Stimulated activated CD8-positive, alpha-beta memory T cell treated with anti-CD3 and anti-CD28 coated beads, Interleukin-4, amount 100 ng/mL, for 4 hours (primary cell): ENCODE data around the gene THSD4.
"Not testable (repeated sequence)": the region's sequence is repeated elsewhere in the genome, so short reads cannot be mapped to it uniquely, and the experiment has no call there.

ENCODE experiments used
- DNase-seq, 2 donors: peaks; one replicate each; pipeline ENCODE4 v3.0.0-alpha.2; 2020; ENCODE audit warnings: low read depth in 2 of 2, low spot score in 1 of 2

THSD4 gene

DNA sequence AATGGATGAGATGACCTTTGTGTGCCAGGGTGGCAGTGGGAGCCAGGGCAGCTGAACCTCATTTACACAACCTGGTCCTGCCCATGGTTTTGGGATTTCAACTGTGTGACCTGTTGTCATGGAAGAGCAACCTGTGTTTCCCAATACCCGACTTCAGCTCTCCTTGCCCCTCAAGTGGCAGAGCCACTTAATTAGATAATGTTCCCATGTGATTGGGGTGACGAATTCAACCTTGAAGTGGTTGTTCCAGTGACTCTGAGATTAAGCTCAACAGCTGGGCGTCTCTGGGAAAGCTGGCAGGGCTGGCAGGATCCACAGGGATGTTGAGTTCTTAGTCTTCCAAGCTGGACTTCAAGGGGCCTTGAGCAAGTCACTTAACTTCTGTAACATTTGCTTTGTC lies 71.0 kb downstream of the THSD4 start:
- DNase-seq: no peak

DNA sequence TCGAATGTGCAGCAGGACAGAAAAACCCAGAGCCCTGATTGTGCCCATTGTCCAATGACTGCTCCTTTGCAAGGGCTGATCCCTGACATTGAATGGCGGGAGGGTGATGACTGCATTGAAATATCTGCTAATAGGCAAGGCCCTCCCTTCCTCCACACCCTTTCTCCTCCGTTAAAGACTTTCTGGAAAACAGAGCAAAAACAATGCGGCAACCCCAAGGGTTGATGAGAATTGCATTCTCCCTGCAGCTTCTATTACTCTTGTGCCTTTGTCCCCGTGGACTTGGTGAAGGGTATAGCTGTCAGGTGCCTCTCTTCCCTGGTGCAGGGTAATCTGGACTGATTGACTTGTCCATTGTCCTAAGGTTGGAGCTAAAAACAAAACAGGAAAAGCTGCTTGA lies 71.8 kb downstream of the THSD4 start:
- DNase-seq: no peak

DNA sequence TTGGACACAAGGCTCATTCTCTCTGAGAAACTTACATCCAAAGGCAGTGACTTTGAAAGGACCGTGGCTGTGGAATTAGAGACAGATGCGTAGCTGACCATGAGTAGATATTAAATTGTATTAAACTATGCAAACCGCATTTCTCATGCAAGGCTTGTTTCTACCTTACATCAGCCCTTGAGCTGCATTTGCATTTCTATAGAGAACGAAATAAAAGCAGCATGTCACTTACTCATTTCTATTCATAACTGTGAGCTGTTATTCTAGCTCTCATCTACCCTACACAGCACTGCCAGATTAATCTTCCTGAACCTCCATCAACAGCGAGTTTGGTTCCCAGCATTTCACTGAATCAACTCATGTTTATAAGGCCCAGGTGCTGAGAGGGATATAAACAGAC lies 72.3 kb downstream of the THSD4 start:
- no peak for DNase-seq

DNA sequence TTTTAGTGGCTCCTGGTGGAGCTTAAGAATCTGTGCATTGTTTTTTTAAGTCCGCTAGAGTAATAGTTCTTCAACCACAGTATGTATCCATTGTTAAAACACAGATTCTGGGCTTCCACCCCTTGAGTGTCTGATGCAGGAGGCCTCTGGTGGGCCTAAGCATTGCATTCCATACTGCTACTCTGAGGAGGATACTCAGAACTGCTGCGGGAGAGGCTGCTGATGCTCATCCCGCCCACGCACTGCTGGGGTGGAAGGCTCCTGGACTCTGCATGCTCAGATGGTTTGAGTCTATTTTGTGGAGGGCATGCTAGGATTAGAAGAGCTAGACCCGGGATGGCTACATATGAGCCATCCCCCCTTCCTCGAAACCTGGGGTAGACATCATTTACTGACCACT lies 74.4 kb downstream of the THSD4 start:
- no peak for DNase-seq

DNA sequence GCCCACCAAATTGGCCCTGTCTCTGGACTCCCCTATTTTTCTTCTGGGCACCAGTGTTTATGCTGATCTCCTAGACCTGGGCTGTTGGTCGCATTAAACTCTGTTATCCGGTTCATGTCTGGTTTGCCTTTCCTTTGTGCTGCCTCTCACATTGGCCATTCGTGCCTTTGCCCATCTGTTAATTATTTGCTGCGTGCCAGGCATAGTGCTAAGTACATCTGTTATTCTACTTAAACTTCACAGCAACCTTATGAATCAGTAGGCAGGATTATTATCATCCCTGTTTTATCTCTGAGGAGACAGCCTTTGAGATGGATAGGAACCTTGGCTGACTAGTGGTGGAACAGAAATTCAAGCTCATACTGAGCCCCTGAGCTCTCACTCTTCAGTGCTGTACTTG lies 76.0 kb downstream of the THSD4 start:
- no peak for DNase-seq

DNA sequence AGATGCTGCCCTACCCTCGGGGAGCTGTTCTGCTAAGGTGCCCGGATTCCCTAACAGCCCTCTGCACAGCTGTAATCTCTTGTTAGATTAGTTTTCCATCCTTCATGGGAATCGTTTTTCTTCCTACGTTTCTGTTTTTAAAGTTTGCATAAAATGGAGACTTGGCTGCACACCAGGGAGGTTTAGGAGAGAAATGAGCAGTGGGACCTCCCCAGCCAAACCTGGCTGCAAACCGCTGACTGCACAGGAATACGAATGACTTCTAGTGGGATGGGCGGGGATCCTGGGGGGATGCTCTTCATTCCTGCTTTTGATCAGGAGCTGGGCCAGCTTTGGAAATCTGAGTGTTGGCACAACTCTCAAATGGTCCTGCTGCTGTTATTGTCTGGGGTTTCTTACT lies 77.5 kb downstream of the THSD4 start:
- DNase-seq: no peak

DNA sequence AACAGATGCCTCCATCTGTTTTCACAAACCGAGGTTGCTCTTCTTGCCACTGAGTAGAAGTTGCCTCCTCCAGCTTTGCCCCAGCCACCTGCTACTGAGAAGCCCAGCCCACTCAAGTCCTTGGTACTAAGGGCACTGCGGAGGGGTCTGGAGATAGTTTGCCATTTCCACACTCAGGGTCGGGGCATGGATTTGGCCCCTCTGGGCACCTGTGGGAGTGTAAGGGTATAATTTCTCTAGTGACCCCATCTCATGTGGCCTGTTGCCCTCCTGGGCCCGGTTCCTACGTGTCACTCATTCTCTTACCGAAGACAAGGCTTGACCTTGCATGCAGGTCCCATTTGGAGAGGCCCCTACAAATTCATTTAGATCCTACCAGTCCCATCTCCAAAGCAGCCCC lies 79.0 kb downstream of the THSD4 start:
- no peak for DNase-seq

DNA sequence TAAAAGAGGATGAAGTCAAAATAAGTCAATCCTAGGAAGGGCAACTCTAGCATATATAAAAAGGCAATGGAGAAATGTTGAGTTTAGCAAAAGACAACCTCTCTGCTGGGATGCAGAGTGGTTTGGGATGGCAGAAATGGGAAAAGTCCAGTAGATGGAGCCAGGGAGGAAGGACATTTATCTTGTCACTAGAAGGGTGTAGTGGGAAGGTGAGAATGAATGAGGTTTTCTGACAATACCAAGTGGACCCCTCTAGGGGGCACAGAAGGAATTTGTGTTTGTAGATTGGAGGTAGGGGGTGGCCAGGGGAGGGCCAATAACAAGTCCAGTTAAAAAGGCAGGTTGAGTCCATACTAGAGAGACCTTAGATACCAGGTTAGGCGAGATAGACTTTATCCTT lies 80.0 kb downstream of the THSD4 start:
- no peak for DNase-seq

DNA sequence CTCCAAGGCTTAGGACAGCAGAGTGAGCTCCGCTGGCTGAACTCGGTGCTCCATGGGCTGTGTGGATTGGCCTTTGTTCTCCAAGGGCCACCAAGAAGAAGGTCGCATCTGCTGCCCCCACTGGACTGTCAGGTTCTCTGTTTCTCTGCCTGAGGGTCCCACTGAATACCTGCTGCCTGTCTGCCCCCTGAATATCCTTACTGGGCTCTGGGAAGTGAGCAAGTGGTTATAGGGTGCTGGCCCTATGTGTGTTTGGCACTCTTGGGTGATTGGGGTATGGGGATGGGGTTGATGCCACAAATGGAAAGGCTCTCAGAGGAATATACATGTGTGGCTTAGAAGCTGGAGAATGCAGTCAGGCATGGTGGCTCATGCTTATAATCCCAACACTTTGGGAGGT lies 82.3 kb downstream of the THSD4 start:
- no peak for DNase-seq

DNA sequence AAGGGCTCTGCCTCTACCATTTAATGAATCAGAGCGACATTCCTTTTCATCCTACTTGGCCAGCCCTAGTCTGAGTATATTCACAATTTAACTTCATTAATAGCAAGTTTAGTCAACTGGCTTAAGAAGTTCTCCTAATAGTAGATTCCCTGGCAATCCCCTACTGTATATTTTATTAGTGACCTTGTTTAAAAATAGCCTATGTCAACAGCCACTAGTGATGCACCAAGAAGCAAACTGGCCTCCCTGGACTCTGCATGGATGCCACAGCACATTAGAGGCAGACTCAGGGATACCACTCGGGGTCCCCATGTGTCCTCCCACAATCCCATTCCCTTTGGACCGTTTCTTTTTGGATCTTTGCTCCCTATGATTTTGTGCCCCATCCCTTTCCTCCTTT lies 83.6 kb downstream of the THSD4 start:
- DNase-seq: no peak

DNA sequence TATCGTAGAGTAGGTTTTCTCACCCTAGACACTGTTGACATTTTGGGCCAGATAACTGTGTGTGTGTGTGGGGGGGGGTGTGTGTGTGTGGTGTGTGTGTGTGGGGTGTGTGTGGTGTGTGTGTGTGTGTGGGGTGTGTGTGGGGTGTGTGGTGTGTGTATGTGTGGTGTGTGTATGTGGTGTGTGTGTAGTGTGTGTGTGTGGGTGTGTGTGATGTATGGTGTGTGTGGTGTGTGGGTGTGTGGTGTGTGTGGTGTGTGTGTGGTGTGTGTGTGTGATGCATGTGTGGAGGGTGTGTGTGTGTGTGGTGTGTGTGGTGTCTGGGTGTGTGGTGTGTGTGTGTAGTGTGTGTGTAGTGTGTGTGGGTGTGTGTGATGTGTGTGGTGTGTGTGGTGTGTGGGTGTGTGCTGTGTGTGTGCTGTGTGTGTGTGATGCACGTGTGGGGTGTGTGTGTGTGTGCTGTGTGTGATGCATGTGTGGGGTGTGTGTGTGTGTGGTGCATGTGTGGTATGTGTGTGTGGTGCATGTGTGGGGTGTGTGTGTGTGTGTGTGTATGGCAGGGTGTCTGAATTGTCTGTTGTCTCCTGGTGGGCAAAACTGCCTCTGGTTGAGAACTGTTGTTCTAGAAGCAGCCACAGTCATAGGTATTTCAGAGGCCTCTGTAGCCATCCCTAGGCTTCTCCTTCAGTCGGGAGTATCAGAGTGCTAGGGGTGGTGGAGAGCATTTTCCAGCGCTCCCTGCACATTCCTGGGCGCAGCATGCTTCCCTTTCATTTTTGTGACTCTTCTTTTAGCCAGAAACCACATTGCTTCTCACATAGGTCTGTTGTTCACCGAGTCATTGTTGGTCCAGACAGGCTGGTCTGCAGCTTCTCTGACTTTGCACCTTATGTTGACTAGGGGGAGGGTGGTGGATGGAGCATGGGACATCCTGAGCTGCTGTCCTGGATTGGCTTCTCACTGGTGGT lies 84.4 kb downstream of the THSD4 start:
- DNase-seq: no peak

DNA sequence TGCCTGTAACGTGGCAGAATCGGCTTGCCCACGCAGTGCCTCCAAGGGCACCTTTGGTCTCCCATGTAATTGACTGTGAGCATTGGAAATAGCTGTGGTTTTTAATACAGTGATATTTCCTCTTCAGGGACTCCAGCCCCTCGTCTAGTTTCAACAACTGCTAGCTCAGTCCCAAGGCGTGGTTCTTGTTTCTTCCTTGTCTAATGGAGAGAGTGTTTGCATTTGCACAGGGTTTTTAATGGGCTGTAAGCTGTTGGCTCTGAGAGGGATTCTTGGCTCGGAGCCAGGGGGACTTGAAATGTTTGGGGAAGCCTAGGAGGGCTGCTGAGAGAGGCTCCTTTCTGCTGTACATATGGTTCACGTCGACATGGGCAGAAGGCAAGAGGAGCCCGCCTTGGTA lies 86.2 kb downstream of the THSD4 start:
- no peak for DNase-seq

DNA sequence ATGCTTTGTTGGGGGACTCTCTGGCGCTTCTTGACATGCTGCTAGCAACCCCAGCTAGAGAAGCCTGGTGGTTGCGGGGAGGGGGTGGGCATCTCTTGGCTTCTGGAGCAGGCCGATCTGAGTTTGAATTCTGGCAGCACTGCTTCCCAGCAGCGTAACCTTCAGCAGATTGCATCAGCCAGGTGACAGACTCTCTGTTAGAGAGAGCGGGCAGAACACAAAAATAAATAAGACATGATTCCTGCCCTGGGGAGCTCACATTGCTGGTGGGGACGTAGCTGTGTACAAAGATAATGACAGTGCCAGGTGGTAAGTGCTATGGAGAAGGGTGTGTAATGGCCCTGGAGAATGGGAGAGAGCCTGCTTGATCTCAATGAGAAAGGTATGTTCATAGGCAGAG lies 87.4 kb downstream of the THSD4 start:
- DNase-seq: no peak

DNA sequence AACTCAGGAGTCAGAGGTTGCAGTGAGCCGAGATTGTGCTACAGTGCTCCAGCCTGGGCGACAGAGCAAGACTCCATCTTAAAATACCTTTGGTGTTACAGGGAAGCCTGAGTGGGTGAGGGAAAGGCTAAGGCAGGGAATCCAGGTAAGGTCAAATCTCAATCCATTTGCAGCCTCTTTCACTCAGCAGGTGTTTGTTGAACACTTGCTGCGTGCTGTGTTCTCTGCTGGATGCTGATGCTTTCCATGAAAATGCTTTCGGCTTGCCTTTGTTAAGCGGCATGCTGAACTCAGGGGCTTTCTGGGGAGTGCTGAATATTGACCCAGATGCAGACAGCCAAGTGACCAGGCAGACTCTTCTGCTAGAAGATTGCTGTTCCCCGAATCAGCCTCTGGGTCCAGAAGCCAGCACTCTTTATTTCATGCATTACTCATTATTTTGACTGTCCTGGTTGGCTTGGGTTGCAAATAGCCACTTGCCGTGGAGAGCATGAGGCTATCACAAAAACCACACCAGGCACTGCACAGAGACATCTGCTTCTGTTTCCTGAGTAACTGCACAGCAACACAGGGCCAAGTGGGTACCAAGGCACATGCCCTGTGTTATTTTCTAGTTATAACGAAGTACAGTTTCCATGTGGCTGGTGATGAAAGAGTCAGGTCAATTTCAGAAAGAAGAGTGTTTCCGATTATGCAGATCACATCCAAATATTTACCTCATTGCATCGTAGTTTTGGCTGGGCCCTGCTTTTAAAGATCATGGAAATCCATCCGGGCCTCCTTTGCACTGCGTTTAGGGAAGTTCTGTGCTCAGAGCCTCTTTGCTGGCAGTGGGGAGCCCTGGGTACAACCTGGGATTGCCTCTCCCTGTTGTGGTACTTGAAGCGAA lies 88.6 kb downstream of the THSD4 start:
- DNase-seq: no peak

DNA sequence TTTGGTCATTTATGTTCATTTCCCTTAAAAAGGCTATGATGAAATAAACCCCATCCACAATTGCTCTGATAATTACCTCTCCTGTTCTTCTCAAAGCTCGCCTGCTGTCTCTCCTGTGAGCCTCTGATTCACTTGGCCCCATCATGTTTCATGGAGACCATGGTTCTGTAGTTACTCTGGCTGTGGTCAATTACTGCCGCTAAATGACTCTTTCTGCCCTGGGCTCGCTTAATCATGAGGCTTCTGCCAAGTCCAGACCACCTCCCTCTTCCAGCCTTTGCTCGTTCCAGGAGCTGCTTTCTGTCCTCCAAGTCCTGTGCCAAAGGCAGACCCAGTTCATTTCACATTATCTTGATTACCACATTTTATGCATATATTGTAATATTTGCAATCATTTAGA lies 91.9 kb downstream of the THSD4 start:
- DNase-seq: no peak

DNA sequence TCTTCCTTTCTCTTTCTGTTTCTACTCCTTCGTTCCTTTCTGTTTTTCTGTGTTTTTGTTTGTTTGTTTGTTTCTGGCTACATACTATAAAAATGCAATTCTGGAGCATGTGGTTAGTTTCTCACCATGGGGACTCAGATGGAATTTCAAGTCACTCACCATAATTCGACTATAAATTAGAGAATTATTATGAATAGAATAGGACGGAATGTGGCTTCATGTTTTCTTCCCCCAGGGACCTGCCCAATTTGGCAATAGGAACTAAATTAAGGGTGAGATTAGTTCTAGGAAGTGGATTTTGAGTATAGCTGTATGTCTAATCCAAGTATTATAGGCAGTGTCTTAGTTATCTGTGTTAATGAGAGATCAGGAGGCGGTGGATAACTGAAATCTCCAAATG lies 96.9 kb downstream of the THSD4 start:
- DNase-seq: no peak

DNA sequence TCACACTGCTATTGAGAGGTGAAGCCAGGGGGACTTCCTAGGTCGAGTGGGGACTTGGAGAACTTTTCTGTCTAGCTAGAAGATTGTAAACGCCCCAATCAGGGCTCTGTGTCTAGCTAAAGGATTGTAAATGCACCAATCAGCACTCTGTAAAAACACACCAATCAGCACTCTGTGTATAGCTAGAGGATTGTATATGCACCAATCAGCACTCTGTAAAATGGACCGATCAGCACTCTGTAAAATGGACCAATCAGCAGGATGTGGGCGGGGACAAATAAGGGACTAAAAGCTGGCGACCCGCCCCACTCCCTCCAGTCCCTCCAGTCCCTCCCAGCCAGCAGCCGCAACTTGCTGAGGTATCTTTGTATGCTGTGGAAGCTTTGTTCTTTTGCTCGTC lies 98.7 kb downstream of the THSD4 start:
- DNase-seq: not testable (repeated sequence)

DNA sequence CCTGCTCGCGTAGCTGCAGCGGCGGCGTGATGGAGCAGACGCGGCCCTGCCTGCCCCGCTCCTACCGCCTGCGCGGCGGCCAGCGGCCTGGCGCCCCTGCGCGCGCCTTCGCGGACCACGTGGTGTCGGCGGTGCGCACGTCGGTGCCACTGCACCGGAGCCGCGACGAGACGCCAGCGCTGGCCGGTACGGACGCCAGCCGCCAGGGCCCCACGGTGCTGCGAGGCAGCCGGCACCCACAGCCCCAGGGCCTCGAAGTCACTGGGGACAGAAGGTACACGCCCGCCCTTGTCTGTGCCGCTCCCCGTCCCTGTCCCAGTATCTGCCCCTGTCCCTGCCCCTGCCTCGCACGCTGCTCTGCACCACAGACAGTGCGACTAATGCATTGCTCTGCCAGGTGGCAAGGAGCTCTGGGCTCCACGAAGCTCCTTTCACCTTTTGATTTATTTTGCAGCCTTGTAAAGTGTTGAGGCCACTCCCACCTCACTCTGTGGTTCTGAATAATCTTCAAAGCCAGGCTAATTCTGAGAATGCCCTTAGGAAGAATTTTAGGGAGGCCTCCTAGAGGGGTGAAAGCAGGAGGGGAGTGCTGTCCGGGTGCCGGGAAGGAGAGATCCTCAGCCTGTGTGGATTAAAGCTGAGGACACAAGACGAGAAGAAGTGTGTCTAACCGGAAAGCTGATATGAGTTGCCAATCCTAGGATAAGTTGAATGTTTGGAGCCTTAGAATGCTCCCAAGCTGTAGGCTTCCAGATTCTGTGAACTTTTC lies 100.0 kb downstream of the THSD4 start:
- no peak for DNase-seq

DNA sequence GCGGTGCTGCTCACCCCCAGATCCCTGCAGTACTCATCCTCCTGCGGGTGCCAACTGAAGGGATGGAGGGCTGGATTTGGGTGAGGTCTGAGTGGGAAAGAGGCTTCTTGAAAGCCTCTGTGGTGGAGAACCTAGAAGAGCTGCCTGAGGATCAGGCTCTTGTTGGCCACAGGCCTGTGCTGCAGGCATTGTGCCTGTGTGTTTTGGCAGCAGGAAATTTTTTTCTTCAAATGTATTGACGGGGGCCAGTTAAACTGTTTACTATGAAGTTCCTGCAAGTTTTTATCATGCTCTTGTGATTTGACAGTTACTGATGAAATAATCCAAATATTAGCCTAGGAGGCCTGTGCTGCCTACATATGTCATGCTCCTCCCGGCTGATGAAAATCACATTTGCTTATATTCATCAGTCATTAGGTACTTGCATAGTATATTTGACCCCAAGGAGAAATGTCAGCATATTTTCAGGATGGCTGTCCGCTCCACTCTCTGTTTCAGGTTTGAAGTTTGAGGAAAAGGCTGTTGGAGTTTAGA lies 103.1 kb downstream of the THSD4 start:
- DNase-seq: no peak

DNA sequence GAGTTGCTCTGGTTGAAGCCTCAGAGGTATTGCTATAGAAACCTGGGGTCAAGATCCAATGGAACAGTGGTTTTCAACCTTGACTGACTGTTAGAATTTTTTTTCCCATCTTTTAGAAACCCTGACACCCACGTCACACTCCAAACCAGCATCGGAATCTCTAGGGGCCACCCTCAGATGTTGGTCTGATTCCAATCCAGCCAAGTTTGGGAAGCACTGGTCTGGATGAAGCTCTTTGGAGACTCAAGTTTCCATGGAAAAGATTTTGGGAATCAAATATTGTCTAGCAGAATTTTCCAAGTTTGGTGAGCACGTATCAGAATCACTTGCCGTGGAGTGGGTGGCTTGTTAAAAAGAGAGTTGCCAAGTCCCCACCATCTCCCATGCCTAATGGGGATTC lies 103.8 kb downstream of the THSD4 start:
- DNase-seq: no peak

DNA sequence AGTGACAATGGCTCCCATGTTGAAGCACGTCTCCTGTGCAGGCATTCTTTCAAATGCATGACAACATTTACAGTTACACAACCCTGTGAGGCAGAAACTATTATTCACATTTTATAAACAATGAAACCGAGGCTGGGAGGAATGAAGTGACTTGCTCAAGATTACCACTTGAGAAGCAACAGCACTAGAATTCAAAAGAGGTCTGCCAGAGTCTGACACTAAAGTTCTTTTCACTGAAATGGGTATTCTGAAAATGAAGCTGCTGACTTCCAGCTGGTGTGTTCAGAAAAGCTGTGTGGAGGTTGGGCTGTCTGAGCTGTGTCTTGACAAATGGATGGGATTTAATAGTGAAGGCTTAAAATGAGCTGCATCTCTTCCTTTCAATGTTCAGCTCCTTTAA lies 104.4 kb downstream of the THSD4 start:
- no peak for DNase-seq
